Measurements from ENCODE around the gene FOSL2.

- no peak for TF ChIP-seq MYC (IDR thresholded peaks at IDR 0.05; ENCODE audit: insufficient read depth, insufficient read length, insufficient replicate concordance, low read length, severe bottlenecking)
- TF ChIP-seq ATF7 (IDR thresholded peaks at IDR 0.05; ENCODE audit: low read depth), result no peak
- no peak for TF ChIP-seq ZBTB33 (IDR thresholded peaks at IDR 0.05)
- no peak for TF ChIP-seq CTCF (IDR thresholded peaks at IDR 0.05 in 2 of 3, conservative IDR thresholded peaks at IDR 0.05 in 1 of 3; ENCODE audit: control insufficient read depth in 2 of 3, extremely low read depth in 1 of 3, insufficient read depth in 1 of 3, low read depth in 3 of 3, low read length in 3 of 3)
- TF ChIP-seq EZH2 (IDR thresholded peaks at IDR 0.05; ENCODE audit: borderline replicate concordance, control insufficient read depth, low read depth, low read length), result no peak
- no peak for TF ChIP-seq NFXL1 (IDR thresholded peaks at IDR 0.05; ENCODE audit: borderline replicate concordance)
- no peak for TF ChIP-seq MXI1 (IDR thresholded peaks at IDR 0.05; ENCODE audit: low read depth, low read length)
- no peak for TF ChIP-seq SIN3A (IDR thresholded peaks at IDR 0.05; ENCODE audit: low read depth, low read length)
- no peak for TF ChIP-seq TARDBP (IDR thresholded peaks at IDR 0.05; ENCODE audit: borderline replicate concordance)
- TF ChIP-seq BACH1 (IDR thresholded peaks at IDR 0.05; ENCODE audit: borderline replicate concordance), result no peak
- no peak for TF ChIP-seq POLR2A (IDR thresholded peaks at IDR 0.05; ENCODE audit: low read depth, low read length)
Measured at GRCh38 chr2:28457237-28457636, 64.6 kb downstream of the FOSL2 start.

All from GM12878 (cell line).